H1 (cell line): ENCODE results near the gene ADRA2C. TPM values are rescaled to one million over a fixed set of nuclear protein-coding genes. Genes with fewer than 3 reads are reported as not detected.

Source experiments
- CTCF ChIA-PET: fragments of 300-600 bp; sonication (Branson Sonifier 250); formaldehyde crosslinking; loops from one replicate; lab custom pipeline; 2021; ENCODE audit not compliant: partially characterized antibody; lab: Charles Lee
- POLR2A ChIA-PET: fragments of 300-600 bp; sonication (Branson Sonifier 250); formaldehyde crosslinking; loops from one replicate; lab custom pipeline; 2021; ENCODE audit warnings: inconsistent platforms; ENCODE audit not compliant: partially characterized antibody; lab: Charles Lee
- DNase-seq, 2 experiments: peaks; one replicate each; pipeline versions ENCODE4 v3.0.0 to v3.0.0-alpha.2; 2010 to 2022; ENCODE audit warnings: low spot score in 2 of 2, low read depth in 1 of 2, mixed read lengths in 1 of 2
- FAIRE-seq: peaks from 2 replicates; lab custom pipeline; 2011; peaks lifted over from hg19 to GRCh38; lab: Jason Lieb, UNC
- H2AFZ ChIP-seq: 2 replicates; pipeline ENCODE4 v1.8.1; 2012; ENCODE audit warnings: low read length, inconsistent platforms
- H2AK5ac ChIP-seq: 2 replicates; pipeline ENCODE4 v1.6.1; 2013; ENCODE audit warnings: low read depth, low read length
- H2BK120ac ChIP-seq: replicated peaks from 2 replicates; pipeline ENCODE3; 2013; ENCODE audit warnings: low read depth, low read length, inconsistent platforms
- H2BK12ac ChIP-seq: 2 replicates; pipeline ENCODE4 v1.6.1; 2013; ENCODE audit warnings: low read depth, low read length
- H2BK15ac ChIP-seq: 2 replicates; pipeline ENCODE4 v1.6.1; 2013; ENCODE audit warnings: low read length
- H2BK20ac ChIP-seq: 2 replicates; pipeline ENCODE4 v1.6.1; 2013; ENCODE audit warnings: low read length
- H2BK5ac ChIP-seq: 2 replicates; pipeline ENCODE4 v1.6.1; 2013; ENCODE audit warnings: low read depth, low read length
- H3K14ac ChIP-seq: 2 replicates; pipeline ENCODE4 v1.6.1; 2013; ENCODE audit warnings: inconsistent platforms; ENCODE audit not compliant: insufficient read length
- H3K18ac ChIP-seq: 2 replicates; pipeline ENCODE4 v1.6.1; 2013; ENCODE audit warnings: low read length; ENCODE audit errors: extremely low read depth
- H3K23ac ChIP-seq: 2 replicates; pipeline ENCODE4 v1.6.1; 2013; ENCODE audit warnings: inconsistent platforms; ENCODE audit not compliant: insufficient read length
- H3K23me2 ChIP-seq: 2 replicates; pipeline ENCODE4 v1.6.1; 2013; ENCODE audit warnings: low read depth, low read length
- H3K27ac ChIP-seq: 2 replicates; pipeline ENCODE4 v1.6.1; 2011; ENCODE audit warnings: low read depth, low read length, inconsistent platforms
- H3K27me3 ChIP-seq, 4 experiments: replicated peaks in 1 of 4; 1 replicate in 1 of 4; 2 replicates in 3 of 4; pipeline versions ENCODE4 v1.6.1 to v1.8.1; 2011 to 2013; ENCODE audit warnings: low read length in 3 of 4, mild to moderate bottlenecking in 3 of 4, inconsistent platforms in 2 of 4, mixed read lengths in 2 of 4, moderate library complexity in 1 of 4; ENCODE audit not compliant: control insufficient read depth in 3 of 4, insufficient read depth in 3 of 4; ENCODE audit errors: extremely low read depth in 1 of 4
- H3K36me3 ChIP-seq, 4 experiments: 2 replicates each; pipeline versions ENCODE4 v1.6.1 to v1.8.1; 2011 to 2013; ENCODE audit warnings: mild to moderate bottlenecking in 4 of 4, low read length in 3 of 4, moderate library complexity in 2 of 4, control low read depth in 1 of 4, inconsistent platforms in 1 of 4; ENCODE audit not compliant: insufficient read depth in 4 of 4, control insufficient read depth in 2 of 4
- H3K4ac ChIP-seq: replicated peaks from 2 replicates; pipeline ENCODE3; 2013; ENCODE audit warnings: low read length, low read depth, mixed read lengths, inconsistent platforms; ENCODE audit not compliant: insufficient read length
- H3K4me1 ChIP-seq, 4 experiments: replicated peaks in 1 of 4; 1 replicate in 1 of 4; 2 replicates in 3 of 4; pipeline versions ENCODE4 v1.6.1 to v1.8.1; 2011 to 2013; ENCODE audit warnings: low read length in 3 of 4, inconsistent platforms in 2 of 4, mixed read lengths in 1 of 4; ENCODE audit not compliant: insufficient read depth in 4 of 4, control insufficient read depth in 3 of 4
- H3K4me2 ChIP-seq, 2 experiments: 2 replicates each; pipeline versions ENCODE4 v1.6.1 to v1.8.1; 2011 to 2013; ENCODE audit warnings: low read depth in 2 of 2, low read length in 2 of 2, control low read depth in 1 of 2, inconsistent platforms in 1 of 2, mild to moderate bottlenecking in 1 of 2; ENCODE audit not compliant: insufficient read depth in 1 of 2
- H3K4me3 ChIP-seq, 4 experiments: fragments of 200-600, 300-600 bp in 1 of 4; sonication (generic), shearing (Covaris generic), sonication (Bioruptor Twin) in 1 of 4; 2 replicates each; pipeline versions ENCODE4 v1.5.1 to v1.8.1; 2011 to 2016; ENCODE audit warnings: low read length in 4 of 4, low read depth in 3 of 4, control low read depth in 2 of 4, inconsistent platforms in 2 of 4, mild to moderate bottlenecking in 2 of 4, mixed read lengths in 1 of 4, moderate library complexity in 1 of 4; ENCODE audit not compliant: insufficient read depth in 2 of 4; ENCODE audit errors: extremely low read depth in 1 of 4
- H3K56ac ChIP-seq: replicated peaks from 2 replicates; pipeline ENCODE3; 2013; ENCODE audit warnings: low read depth, mild to moderate bottlenecking, mixed read lengths, low read length, inconsistent platforms; ENCODE audit not compliant: insufficient read length
- H3K79me1 ChIP-seq: 2 replicates; pipeline ENCODE4 v1.6.1; 2013; ENCODE audit warnings: low read depth, low read length, control low read depth
- H3K79me2 ChIP-seq, 2 experiments: 2 replicates each; pipeline versions ENCODE4 v1.6.1 to v1.8.1; 2012 to 2013; ENCODE audit warnings: low read length in 2 of 2, mild to moderate bottlenecking in 2 of 2, inconsistent platforms in 1 of 2; ENCODE audit not compliant: insufficient read depth in 2 of 2, control insufficient read depth in 1 of 2
- H3K9ac ChIP-seq, 4 experiments: replicated peaks in 1 of 4; 1 replicate in 1 of 4; 2 replicates in 3 of 4; pipeline versions ENCODE4 v1.6.1 to v1.8.1; 2011 to 2013; ENCODE audit warnings: low read depth in 3 of 4, low read length in 3 of 4, control low read depth in 2 of 4, mild to moderate bottlenecking in 2 of 4, moderate library complexity in 2 of 4, inconsistent platforms in 1 of 4; ENCODE audit errors: extremely low read depth in 1 of 4
- H3K9me3 ChIP-seq, 2 experiments: 2 replicates each; pipeline versions ENCODE4 v1.6.1 to v1.8.1; 2012 to 2013; ENCODE audit warnings: mild to moderate bottlenecking in 2 of 2, moderate library complexity in 2 of 2, control low read depth in 1 of 2, inconsistent platforms in 1 of 2, low read depth in 1 of 2, low read length in 1 of 2, mixed read lengths in 1 of 2; ENCODE audit not compliant: insufficient read depth in 2 of 2
- H4K20me1 ChIP-seq, 2 experiments: replicated peaks in 1 of 2; 2 replicates each; pipeline versions ENCODE3 to v1.8.1; 2011 to 2013; ENCODE audit warnings: inconsistent platforms in 2 of 2, low read length in 2 of 2, mild to moderate bottlenecking in 1 of 2; ENCODE audit not compliant: insufficient read depth in 2 of 2, control insufficient read depth in 1 of 2
- H4K5ac ChIP-seq: 2 replicates; pipeline ENCODE4 v1.6.1; 2013; ENCODE audit warnings: low read length, low read depth, mixed read lengths, inconsistent platforms; ENCODE audit not compliant: insufficient read length
- H4K8ac ChIP-seq: 2 replicates; pipeline ENCODE4 v1.8.0; 2013; ENCODE audit warnings: mild to moderate bottlenecking, moderate library complexity, low read length, inconsistent platforms; ENCODE audit not compliant: insufficient read depth; ENCODE audit errors: extremely low read depth
- H4K91ac ChIP-seq: replicated peaks from 2 replicates; pipeline ENCODE3; 2013; ENCODE audit warnings: low read length, mixed read lengths, inconsistent platforms; ENCODE audit not compliant: insufficient read length
- CBX8 ChIP-seq: fragments of 300-800, 300-1000 bp; sonication (generic); IDR thresholded peaks from 2 replicates; pipeline ENCODE4 v1.7.1; 2016; ENCODE audit warnings: low read depth, low read length, borderline replicate concordance
- EGR1 ChIP-seq: IDR thresholded peaks from 2 replicates; pipeline ENCODE4 v1.6.1; 2011; ENCODE audit warnings: low read depth, low read length, borderline replicate concordance
- GABPA ChIP-seq: IDR thresholded peaks from 2 replicates; pipeline ENCODE4 v1.6.1; 2011; ENCODE audit warnings: mild to moderate bottlenecking, low read length, moderate library complexity, borderline replicate concordance; ENCODE audit not compliant: insufficient read depth
- RBBP5 ChIP-seq: IDR thresholded peaks from 2 replicates; pipeline ENCODE4 v1.7.1; 2012; ENCODE audit warnings: low read depth, mild to moderate bottlenecking, inconsistent platforms, low read length, moderate library complexity, borderline replicate concordance
- SUZ12 ChIP-seq: fragments of 200-600 bp; sonication (generic); IDR thresholded peaks from 2 replicates; pipeline ENCODE4 v1.6.1; 2012; ENCODE audit warnings: mild to moderate bottlenecking, inconsistent platforms, low read length, moderate library complexity, mixed read lengths
- TAF1 ChIP-seq: IDR thresholded peaks from 2 replicates; pipeline ENCODE4 v1.6.1; 2011; ENCODE audit warnings: mild to moderate bottlenecking, low read depth, low read length
- ZNF274 ChIP-seq: IDR thresholded peaks from 2 replicates; pipeline ENCODE4 v1.7.0; 2012; ENCODE audit warnings: low read length, borderline replicate concordance; ENCODE audit errors: extremely low read depth
- whole genome bisulfite sequencing, 2 experiments: shearing (Covaris generic) in 1 of 2; methylation state at CpG; one replicate each; pipeline versions ENCODE4 v1.1.6 to v1.1.7; 2013 to 2015; ENCODE audit warnings: low lambda C conversion rate in 2 of 2, mixed read lengths in 2 of 2, inconsistent platforms in 1 of 2, low coverage in 1 of 2, missing lambda C conversion rate in 1 of 2; ENCODE audit not compliant: insufficient replicate concordance in 2 of 2, insufficient coverage in 1 of 2, insufficient read length in 1 of 2; ENCODE audit errors: extremely low coverage in 1 of 2, missing lambda C conversion rate in 1 of 2; 5-methylcytosine and 5-hydroxymethylcytosine counted together
- polyA plus RNA-seq, 7 experiments: library from polyadenylated mRNA; depleted of rRNA in 3 of 7; stranded (reverse) in 5 of 7; unstranded in 2 of 7; fragments of >200 nt in 5 of 7; fragments of 200-250 nt in 2 of 7; gene quantifications; 1 replicate in 5 of 7; 2 replicates in 1 of 7; 4 replicates in 1 of 7; pipeline versions ENCODE4 v1.2.1 to v1.2.3, GENCODE V29; 2011 to 2013; ENCODE audit warnings: missing spikeins in 2 of 7, mixed read lengths in 2 of 7
- total RNA-seq: library from RNA; stranded (reverse); fragmentation: NEBNext Ultra II Directional; extraction: Animal tissue kit (Norgen Biotek cat#: 25700); gene quantifications from 2 replicates; pipeline ENCODE4 v1.2.1, GENCODE V29; 2021
- TF ChIP-seq, protein P1 (sequence below): IDR thresholded peaks from 2 replicates; pipeline ENCODE4 v1.6.1; 2012; ENCODE audit warnings: low read length, inconsistent platforms
- TF ChIP-seq, protein P2 (sequence below), 3 experiments: IDR thresholded peaks; 1 replicate in 2 of 3; 2 replicates in 1 of 3; pipeline versions ENCODE4 v1.5.1 to v1.6.1; 2011; ENCODE audit warnings: low read length in 3 of 3, mild to moderate bottlenecking in 3 of 3, inconsistent platforms in 2 of 3, low read depth in 1 of 3, moderate library complexity in 1 of 3; ENCODE audit not compliant: insufficient read depth in 1 of 3; ENCODE audit errors: control extremely low read depth in 1 of 3

Gene ADRA2C
- total and polyA plus RNA-seq, 2 of the 8 experiments (the other 6 are each of a cell fraction or from before 2014, with no cell fraction given): 14.6 to 14.8 TPM

DNA sequence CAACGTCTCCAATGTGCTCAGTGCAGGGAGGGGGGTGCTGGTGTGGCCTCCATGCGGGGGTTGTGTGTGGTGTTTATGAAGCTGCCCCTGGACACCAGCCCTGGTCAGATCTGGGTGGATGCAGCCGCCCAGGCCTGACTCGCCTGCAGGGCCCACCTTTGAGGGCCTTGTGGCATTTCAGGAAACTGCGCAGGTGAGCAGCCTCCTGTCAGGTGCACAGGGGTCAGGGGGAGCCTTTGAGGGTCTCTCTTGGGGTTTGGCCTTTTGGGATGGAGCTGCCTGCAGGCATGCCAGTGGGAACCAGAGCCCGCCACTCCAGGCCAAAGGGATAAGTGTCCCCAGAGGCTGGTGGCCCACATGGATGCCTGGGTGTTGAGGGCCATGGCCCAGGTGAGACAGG lies 45.4 kb downstream of the ADRA2C start:
- no peak overlapping the region for H3K14ac ChIP-seq
- FAIRE-seq (no peak), DNase-seq (no peak)
- CTCF ChIA-PET: interaction anchor here (0.7 to 3.0 kb wide), 3 partner anchors 20 to 131 kb away, joined by 3 to 11 read pairs (median 4); no protein-coding TSS in a partner anchor
- H3K4ac ChIP-seq: no peak overlapping the region
- POLR2A ChIA-PET: no interaction called here
- no peak overlapping the region for H3K4me3 ChIP-seq
- H4K91ac ChIP-seq: no peak overlapping the region
- no peak overlapping the region for H3K56ac ChIP-seq
- peaks cover 0 to 6% of the 10 kb centered on the region in 2 experiments; a peak in 2 of 4 replicates for H3K9me3 ChIP-seq
- no peaks in the 10 kb centered on the region for H3K36me3 ChIP-seq
- no peaks in the 10 kb centered on the region for H3K79me2 ChIP-seq
- no peak overlapping the region for H2BK5ac ChIP-seq
- no peaks in the 10 kb centered on the region for H4K20me1 ChIP-seq
- H4K8ac ChIP-seq: no peak overlapping the region
- no peak overlapping the region for H2AK5ac ChIP-seq
- no peak overlapping the region for H3K23ac ChIP-seq
- H2BK12ac ChIP-seq: no peak overlapping the region
- H2AFZ ChIP-seq: no peak overlapping the region
- no peak overlapping the region for H4K5ac ChIP-seq
- H3K27me3 ChIP-seq: peaks cover 0 to 2% (median 0%) of the 10 kb centered on the region in 4 experiments; a peak in 1 of 7 replicates
- H3K23me2 ChIP-seq: 0 out of 2 replicates have a peak, but pooled peaks cover 3% of the 10 kb centered on the region
- WGBS, 2 experiments: 88% methylated on average over 6 of the region's 6 CpGs; no CpG with 5 or more reads in 1 of the 2 experiments
- no peak overlapping the region for H3K18ac ChIP-seq
- no peak overlapping the region for H2BK120ac ChIP-seq
- H3K27ac ChIP-seq: no peak overlapping the region
- no peaks in the 10 kb centered on the region for H3K79me1 ChIP-seq
- H3K4me2 ChIP-seq: no peak overlapping the region
- H2BK15ac ChIP-seq: no peak overlapping the region
- no peak overlapping the region for H3K9ac ChIP-seq
- H3K4me1 ChIP-seq: peaks cover 0 to 2% (median under 1%) of the 10 kb centered on the region in 4 experiments; a peak in 3 of 7 replicates
- H2BK20ac ChIP-seq: no peak overlapping the region
- TF ChIP-seq, protein P1, sequence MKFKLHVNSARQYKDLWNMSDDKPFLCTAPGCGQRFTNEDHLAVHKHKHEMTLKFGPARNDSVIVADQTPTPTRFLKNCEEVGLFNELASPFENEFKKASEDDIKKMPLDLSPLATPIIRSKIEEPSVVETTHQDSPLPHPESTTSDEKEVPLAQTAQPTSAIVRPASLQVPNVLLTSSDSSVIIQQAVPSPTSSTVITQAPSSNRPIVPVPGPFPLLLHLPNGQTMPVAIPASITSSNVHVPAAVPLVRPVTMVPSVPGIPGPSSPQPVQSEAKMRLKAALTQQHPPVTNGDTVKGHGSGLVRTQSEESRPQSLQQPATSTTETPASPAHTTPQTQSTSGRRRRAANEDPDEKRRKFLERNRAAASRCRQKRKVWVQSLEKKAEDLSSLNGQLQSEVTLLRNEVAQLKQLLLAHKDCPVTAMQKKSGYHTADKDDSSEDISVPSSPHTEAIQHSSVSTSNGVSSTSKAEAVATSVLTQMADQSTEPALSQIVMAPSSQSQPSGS: no peak
- TF ChIP-seq CBX8 (no peak), RBBP5 (no peak), TAF1 (no peak), ZNF274 (no peak), SUZ12 (no peak), GABPA (no peak), EGR1 (no peak)
- TF ChIP-seq, protein P2, sequence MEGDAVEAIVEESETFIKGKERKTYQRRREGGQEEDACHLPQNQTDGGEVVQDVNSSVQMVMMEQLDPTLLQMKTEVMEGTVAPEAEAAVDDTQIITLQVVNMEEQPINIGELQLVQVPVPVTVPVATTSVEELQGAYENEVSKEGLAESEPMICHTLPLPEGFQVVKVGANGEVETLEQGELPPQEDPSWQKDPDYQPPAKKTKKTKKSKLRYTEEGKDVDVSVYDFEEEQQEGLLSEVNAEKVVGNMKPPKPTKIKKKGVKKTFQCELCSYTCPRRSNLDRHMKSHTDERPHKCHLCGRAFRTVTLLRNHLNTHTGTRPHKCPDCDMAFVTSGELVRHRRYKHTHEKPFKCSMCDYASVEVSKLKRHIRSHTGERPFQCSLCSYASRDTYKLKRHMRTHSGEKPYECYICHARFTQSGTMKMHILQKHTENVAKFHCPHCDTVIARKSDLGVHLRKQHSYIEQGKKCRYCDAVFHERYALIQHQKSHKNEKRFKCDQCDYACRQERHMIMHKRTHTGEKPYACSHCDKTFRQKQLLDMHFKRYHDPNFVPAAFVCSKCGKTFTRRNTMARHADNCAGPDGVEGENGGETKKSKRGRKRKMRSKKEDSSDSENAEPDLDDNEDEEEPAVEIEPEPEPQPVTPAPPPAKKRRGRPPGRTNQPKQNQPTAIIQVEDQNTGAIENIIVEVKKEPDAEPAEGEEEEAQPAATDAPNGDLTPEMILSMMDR (IDR thresholded peaks at IDR 0.05; ENCODE audit: control extremely low read depth in 1 of 3, insufficient read depth in 1 of 3, low read depth in 1 of 3, low read length in 3 of 3): no peak
